Large intestine (tissue), 3 donors: ENCODE data around the gene ETV7. TPM values are rescaled to one million over a fixed set of nuclear protein-coding genes. Genes with fewer than 3 reads are reported as not detected.

Source experiments
- DNase-seq, 2 donors: peaks; one replicate each; pipeline versions ENCODE4 v3.0.0 to v3.0.0-alpha.2; 2013
- H3K27ac ChIP-seq: one replicate; pipeline ENCODE4 v1.5.1; 2013; ENCODE audit warnings: low read length
- H3K27me3 ChIP-seq: 2 replicates; pipeline ENCODE4 v1.6.1; 2013; ENCODE audit warnings: low read length; ENCODE audit not compliant: control insufficient read depth, insufficient read depth
- H3K36me3 ChIP-seq: 2 replicates; pipeline ENCODE4 v1.6.1; 2013; ENCODE audit warnings: low read length; ENCODE audit not compliant: control insufficient read depth, insufficient read depth
- H3K4me1 ChIP-seq: one replicate; pipeline ENCODE4 v1.6.1; 2013; ENCODE audit warnings: low read length; ENCODE audit not compliant: control insufficient read depth, insufficient read depth
- H3K4me3 ChIP-seq: one replicate; pipeline ENCODE4 v1.5.1; 2013; ENCODE audit warnings: low read length
- H3K9me3 ChIP-seq: one replicate; pipeline ENCODE4 v1.6.1; 2013; ENCODE audit warnings: mild to moderate bottlenecking, low read depth, low read length, moderate library complexity; ENCODE audit not compliant: control insufficient read depth
- WGBS: methylation state at CpG from one replicate; pipeline ENCODE4 v1.1.5; 2013; ENCODE audit warnings: low lambda C conversion rate; ENCODE audit not compliant: insufficient coverage; 5-methylcytosine and 5-hydroxymethylcytosine counted together
- polyA plus RNA-seq: library from polyadenylated mRNA; unstranded; fragments of 120-200 nt; gene quantifications from one replicate; pipeline ENCODE4 v1.2.1, GENCODE V29; 2013

The ETV7 gene
- polyA plus RNA-seq, 1 donor: 9.3 TPM

- H3K4me1 ChIP-seq: peaks cover 32% of the 10 kb centered on the region
- WGBS: no CpG with 5 or more reads among the region's 4 CpGs
- H3K27me3 ChIP-seq: no peaks in the 10 kb centered on the region
- H3K9me3 ChIP-seq: no peaks in the 10 kb centered on the region
- no peaks in the 10 kb centered on the region for H3K36me3 ChIP-seq
- H3K27ac ChIP-seq: no peak overlapping the region
- no peak overlapping the region for H3K4me3 ChIP-seq
- DNase-seq: no peak
Measured at GRCh38 chr6:36355819-36356218, 31.6 kb downstream of the ETV7 start.

- H3K4me1 ChIP-seq: peaks cover 45% of the 10 kb centered on the region
- DNase-seq: no peak
- H3K36me3 ChIP-seq: no peaks in the 10 kb centered on the region
- H3K9me3 ChIP-seq: no peaks in the 10 kb centered on the region
- WGBS: no CpG with 5 or more reads among the region's 4 CpGs
- H3K4me3 ChIP-seq: no peak overlapping the region
- no peak overlapping the region for H3K27ac ChIP-seq
- H3K27me3 ChIP-seq: no peaks in the 10 kb centered on the region
Measured at GRCh38 chr6:36353411-36353915, 34.0 kb downstream of the ETV7 start.

- no peaks in the 10 kb centered on the region for H3K36me3 ChIP-seq
- WGBS: 64% methylated on average over 3 of the region's 8 CpGs
- DNase-seq: no peak
- peaks cover 42% of the 10 kb centered on the region for H3K4me1 ChIP-seq
- H3K9me3 ChIP-seq: no peaks in the 10 kb centered on the region
- H3K27ac ChIP-seq: no peak overlapping the region
- H3K27me3 ChIP-seq: no peaks in the 10 kb centered on the region
- H3K4me3 ChIP-seq: no peak overlapping the region
Measured at GRCh38 chr6:36352477-36353157, 34.9 kb downstream of the ETV7 start.

GRCh38 chr6:36350681-36351571 lies 36.5 kb downstream of the ETV7 start:
- no peaks in the 10 kb centered on the region for H3K27me3 ChIP-seq
- H3K4me1 ChIP-seq: peaks cover 50% of the 10 kb centered on the region
- no peaks in the 10 kb centered on the region for H3K36me3 ChIP-seq
- H3K27ac ChIP-seq: peak overlapping the region; percentile 87
- H3K4me3 ChIP-seq: no peak overlapping the region
- DNase-seq: peak; percentile 60 to 87
- H3K9me3 ChIP-seq: no peaks in the 10 kb centered on the region
- WGBS: 20% methylated on average over 2 of the region's 15 CpGs

GRCh38 chr6:36350082-36350481 lies 37.4 kb downstream of the ETV7 start:
- peak in 1 of 2 donors; percentile 29 for DNase-seq
- H3K27me3 ChIP-seq: no peaks in the 10 kb centered on the region
- no peaks in the 10 kb centered on the region for H3K36me3 ChIP-seq
- no peaks in the 10 kb centered on the region for H3K9me3 ChIP-seq
- no peak overlapping the region for H3K4me3 ChIP-seq
- H3K27ac ChIP-seq: peak overlapping the region; percentile 87
- WGBS: no CpG with 5 or more reads among the region's 4 CpGs
- peaks cover 50% of the 10 kb centered on the region for H3K4me1 ChIP-seq

GRCh38 chr6:36349240-36349639 lies 38.2 kb downstream of the ETV7 start:
- no peaks in the 10 kb centered on the region for H3K9me3 ChIP-seq
- DNase-seq: peak; percentile 84 to 94
- peak overlapping the region; percentile 87 for H3K27ac ChIP-seq
- H3K27me3 ChIP-seq: no peaks in the 10 kb centered on the region
- 42% methylated on average over 3 of the region's 6 CpGs for WGBS
- peaks cover 50% of the 10 kb centered on the region for H3K4me1 ChIP-seq
- no peak overlapping the region for H3K4me3 ChIP-seq
- H3K36me3 ChIP-seq: no peaks in the 10 kb centered on the region

GRCh38 chr6:36347621-36348020 lies 39.8 kb downstream of the ETV7 start:
- no CpG with 5 or more reads among the region's 4 CpGs for WGBS
- Histone ChIP-seq H3K27ac (peak overlapping the region; percentile 87), H3K36me3 (no peaks in the 10 kb centered on the region), H3K27me3 (no peaks in the 10 kb centered on the region), H3K4me1 (peaks cover 50% of the 10 kb centered on the region), H3K4me3 (no peak overlapping the region), H3K9me3 (no peaks in the 10 kb centered on the region)
- peak; percentile 91 to 96 for DNase-seq

- Histone ChIP-seq H3K36me3 (no peaks in the 10 kb centered on the region), H3K4me3 (no peak overlapping the region), H3K27me3 (no peaks in the 10 kb centered on the region), H3K4me1 (peaks cover 46% of the 10 kb centered on the region), H3K9me3 (no peaks in the 10 kb centered on the region), H3K27ac (peak overlapping the region; percentile 87)
- DNase-seq: no peak
- no CpG with 5 or more reads among the region's 20 CpGs for WGBS
Measured at GRCh38 chr6:36346486-36347273, 40.8 kb downstream of the ETV7 start.

- H3K4me3 ChIP-seq: no peak overlapping the region
- WGBS: no CpG with 5 or more reads among the region's 13 CpGs
- H3K27ac ChIP-seq: no peak overlapping the region
- peaks cover 41% of the 10 kb centered on the region for H3K4me1 ChIP-seq
- no peak for DNase-seq
- H3K27me3 ChIP-seq: no peaks in the 10 kb centered on the region
- no peaks in the 10 kb centered on the region for H3K36me3 ChIP-seq
- no peaks in the 10 kb centered on the region for H3K9me3 ChIP-seq
Measured at GRCh38 chr6:36345681-36346466, 41.6 kb downstream of the ETV7 start.
